Panc1 (cell line): ENCODE data around the gene RAPGEF5.

Experiments
- POLR2AphosphoS5 ChIP-seq: IDR thresholded peaks from 2 replicates; pipeline ENCODE4 v1.6.1; 2012; ENCODE audit warnings: mild to moderate bottlenecking, low read depth, low read length, moderate library complexity
- TF ChIP-seq, protein P1 (sequence below): fragments of 450-650 bp; IDR thresholded peaks from 2 replicates; pipeline ENCODE4 v1.5.1; 2017; ENCODE audit warnings: mild to moderate bottlenecking

DNA sequence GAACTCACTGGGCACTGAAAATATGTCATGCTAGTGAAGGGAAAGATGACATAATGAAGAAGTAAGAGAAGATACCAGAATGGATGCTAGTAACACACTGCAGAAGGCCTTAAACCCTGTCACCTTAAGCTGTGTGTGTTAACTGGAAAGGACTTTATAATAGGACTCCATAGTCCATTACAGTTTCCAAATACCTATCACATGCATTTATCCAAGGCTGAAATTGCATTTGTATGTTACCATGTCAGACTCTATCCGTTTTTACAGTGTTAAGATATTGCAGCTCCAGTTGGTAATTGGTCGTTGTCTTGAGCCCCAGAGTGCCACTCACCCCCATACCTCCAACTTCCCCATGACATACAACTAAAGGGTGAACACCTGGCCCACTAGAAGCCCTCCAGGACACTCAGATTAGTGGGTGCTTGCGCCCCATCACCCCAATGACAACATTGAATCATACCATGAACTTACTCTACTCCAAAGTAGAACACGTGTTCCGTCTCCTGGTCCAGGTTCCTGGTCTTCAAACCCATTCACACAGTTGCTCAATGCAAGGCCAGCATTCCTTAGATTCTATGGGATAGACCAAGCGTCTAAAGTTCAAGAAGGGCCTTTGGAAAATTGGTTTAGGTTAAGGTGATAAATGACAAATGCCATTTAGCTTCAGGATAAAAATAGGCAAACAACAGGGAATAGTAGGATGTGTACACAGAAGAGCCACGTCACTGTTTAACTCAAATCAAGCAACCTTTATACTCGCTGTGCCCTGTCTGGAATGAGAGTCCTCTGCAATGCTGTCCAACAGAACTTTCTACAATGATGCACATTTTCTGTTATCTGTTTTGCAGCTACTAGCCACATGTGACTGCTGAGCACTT lies 2.1 kb upstream of the RAPGEF5 start:
- TF ChIP-seq, protein P1, sequence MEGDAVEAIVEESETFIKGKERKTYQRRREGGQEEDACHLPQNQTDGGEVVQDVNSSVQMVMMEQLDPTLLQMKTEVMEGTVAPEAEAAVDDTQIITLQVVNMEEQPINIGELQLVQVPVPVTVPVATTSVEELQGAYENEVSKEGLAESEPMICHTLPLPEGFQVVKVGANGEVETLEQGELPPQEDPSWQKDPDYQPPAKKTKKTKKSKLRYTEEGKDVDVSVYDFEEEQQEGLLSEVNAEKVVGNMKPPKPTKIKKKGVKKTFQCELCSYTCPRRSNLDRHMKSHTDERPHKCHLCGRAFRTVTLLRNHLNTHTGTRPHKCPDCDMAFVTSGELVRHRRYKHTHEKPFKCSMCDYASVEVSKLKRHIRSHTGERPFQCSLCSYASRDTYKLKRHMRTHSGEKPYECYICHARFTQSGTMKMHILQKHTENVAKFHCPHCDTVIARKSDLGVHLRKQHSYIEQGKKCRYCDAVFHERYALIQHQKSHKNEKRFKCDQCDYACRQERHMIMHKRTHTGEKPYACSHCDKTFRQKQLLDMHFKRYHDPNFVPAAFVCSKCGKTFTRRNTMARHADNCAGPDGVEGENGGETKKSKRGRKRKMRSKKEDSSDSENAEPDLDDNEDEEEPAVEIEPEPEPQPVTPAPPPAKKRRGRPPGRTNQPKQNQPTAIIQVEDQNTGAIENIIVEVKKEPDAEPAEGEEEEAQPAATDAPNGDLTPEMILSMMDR = no peak
- no peak for TF ChIP-seq POLR2AphosphoS5
